GM12872 (cell line): ENCODE data around the gene PIH1D1.

Source experiments
- TF ChIP-seq, protein P1 (sequence below): IDR thresholded peaks from 3 replicates; pipeline ENCODE4 v1.5.1; 2011; ENCODE audit warnings: low read depth, mild to moderate bottlenecking, low read length, moderate library complexity; ENCODE audit not compliant: insufficient read depth

The PIH1D1 gene

DNA sequence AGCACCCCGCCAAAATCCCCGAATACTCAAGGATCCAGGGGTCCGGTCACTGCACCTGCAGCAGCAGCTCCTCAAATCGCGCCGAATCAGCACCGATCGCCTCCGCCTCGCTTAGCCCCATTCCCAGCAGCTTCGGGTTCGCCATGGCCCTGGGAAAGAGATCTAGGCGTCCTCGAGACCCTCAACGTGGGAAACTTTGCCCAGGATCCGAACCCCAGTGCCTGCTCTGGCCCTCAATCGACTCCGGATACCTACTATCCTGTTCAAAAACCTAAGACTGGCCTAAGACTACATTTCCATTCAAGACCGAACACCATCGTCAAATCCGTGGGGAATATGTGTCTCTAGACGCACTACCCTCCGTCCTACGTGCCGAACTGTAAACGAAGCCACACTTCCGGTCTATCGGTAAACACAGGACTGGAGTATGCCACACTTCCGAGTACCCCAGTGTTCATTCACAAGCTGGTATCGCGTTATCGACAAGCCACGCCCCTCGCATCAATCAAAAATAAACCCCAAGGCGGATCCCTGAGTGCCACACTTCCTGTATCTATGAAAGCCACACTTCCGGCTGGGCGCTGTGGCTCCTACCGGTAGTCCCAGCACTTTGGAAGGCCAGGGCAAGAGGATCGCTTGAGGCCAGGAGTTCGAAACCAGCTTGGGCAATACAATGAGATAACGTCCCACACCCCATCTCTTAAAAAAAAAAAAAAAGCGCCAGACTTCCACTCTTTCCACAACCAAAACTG is at the start of gene PIH1D1:
Gene PIH1D1, minus strand, starts transcription at position 385 of the 752 bp plus-strand sequence. Its CDS starts 240 bp downstream, at position 145.
- TF ChIP-seq, protein P1, sequence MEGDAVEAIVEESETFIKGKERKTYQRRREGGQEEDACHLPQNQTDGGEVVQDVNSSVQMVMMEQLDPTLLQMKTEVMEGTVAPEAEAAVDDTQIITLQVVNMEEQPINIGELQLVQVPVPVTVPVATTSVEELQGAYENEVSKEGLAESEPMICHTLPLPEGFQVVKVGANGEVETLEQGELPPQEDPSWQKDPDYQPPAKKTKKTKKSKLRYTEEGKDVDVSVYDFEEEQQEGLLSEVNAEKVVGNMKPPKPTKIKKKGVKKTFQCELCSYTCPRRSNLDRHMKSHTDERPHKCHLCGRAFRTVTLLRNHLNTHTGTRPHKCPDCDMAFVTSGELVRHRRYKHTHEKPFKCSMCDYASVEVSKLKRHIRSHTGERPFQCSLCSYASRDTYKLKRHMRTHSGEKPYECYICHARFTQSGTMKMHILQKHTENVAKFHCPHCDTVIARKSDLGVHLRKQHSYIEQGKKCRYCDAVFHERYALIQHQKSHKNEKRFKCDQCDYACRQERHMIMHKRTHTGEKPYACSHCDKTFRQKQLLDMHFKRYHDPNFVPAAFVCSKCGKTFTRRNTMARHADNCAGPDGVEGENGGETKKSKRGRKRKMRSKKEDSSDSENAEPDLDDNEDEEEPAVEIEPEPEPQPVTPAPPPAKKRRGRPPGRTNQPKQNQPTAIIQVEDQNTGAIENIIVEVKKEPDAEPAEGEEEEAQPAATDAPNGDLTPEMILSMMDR: no peak

DNA sequence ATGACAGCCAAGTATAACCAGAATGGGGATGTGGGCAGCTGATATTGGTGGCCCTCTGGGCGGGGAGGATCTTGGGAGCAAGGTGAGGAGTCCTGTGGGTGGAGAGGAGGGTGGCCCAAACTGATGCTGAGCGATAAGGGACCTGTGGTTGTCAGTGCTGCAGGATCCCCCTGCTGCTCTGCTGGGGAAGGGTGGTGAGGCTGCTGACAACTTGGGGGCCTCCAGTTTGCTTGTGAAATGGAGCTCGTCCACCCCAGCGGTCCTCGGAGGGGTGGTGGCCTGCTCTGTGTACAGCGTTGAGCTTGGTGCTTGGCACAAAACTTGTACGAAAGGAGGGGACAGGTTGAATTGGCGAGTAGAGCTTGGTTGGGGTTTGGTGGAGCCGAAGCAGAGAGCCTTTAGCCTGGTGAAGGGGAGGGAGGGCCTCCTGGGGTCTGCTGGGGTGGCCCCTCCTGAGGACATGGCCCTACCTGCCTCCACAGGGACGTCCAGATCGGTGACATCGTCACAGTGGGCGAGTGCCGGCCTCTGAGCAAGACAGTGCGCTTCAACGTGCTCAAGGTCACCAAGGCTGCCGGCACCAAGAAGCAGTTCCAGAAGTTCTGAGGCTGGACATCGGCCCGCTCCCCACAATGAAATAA is 47.5 kb upstream of the PIH1D1 start:
- TF ChIP-seq, protein P1: no peak

DNA sequence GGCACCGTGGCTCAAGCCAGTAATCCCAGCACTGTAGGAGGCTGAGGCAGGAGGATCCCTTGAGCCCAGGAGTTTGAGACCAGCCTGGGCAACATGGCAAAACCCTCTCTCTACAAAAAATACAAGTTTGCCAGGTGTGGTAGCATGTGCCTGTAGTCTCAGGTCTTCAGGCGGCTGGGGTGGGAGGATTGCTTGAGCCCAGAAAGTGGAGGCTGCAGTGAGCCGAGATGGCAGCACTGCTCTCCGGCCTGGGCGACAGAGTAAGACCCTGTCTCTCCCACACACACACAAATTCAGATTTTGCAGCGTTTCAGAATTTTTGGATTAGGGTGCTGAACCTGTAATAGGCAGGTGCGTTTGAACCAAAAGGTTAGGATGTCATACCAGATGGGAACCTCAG is 46.9 kb upstream of the PIH1D1 start:
- TF ChIP-seq, protein P1: no peak

DNA sequence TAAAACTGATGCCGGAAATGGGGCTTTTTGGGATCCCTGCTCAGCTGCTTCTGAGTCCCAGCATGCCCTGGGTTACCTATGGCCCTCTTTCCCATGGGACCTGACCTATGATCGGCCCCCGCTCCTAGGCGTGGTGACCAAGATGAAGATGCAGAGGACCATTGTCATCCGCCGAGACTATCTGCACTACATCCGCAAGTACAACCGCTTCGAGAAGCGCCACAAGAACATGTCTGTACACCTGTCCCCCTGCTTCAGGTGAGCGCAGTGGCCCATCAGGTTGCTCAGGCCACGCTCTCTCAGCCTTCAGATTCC is 46.1 kb upstream of the PIH1D1 start:
- TF ChIP-seq, protein P1: no peak

DNA sequence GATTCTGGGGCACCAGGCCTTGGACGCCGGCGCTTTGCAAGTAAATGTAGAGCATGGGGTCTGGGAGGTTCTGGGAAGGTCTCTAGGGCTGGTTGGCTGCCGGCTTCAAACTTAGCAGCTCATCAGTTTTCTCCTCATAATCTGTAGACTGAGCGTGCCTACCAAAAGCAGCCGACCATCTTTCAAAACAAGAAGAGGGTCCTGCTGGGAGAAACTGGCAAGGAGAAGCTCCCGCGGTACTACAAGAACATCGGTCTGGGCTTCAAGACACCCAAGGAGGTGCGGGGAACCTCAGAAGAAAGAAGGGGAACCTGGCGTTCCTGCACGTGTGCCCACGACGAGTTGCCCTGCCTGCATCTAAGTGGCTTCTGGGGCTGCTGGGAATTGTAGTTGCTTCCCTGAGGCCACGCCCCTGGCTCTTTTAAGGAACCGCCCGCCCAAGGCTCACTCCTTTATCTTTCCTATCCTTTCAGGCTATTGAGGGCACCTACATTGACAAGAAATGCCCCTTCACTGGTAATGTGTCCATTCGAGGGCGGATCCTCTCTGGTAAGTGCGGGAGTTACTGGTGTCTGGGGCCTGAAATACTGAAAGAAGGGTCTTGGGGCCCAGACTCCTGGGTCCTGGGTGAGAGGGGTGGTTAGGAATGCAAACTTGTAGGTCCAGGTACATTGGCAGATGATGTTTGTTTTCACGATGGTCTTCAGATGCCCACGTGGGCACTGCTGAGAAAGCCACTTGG is 45.6 kb upstream of the PIH1D1 start:
- TF ChIP-seq, protein P1: no peak

DNA sequence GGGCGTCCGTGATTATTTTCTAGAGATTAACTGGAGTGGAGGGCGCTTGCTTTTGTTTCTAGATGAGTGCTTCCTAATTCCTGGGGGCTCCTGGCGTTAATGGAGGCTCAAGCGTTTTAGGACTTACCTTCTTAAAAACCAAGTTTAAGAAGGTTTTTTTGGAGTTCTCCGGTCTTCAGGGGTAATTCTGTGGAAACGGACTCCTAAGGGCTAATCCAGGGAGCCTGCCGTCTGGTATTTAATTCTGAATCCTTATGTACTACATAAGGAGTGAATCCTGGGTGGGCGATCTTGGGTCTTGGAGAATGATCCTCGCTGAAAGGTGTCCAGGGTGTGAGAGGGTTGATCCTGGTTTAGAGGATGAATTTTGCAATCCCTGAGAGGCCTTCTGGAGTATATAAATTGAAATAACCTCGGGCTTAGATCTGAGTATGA is 45.0 kb upstream of the PIH1D1 start:
- TF ChIP-seq, protein P1: no peak

DNA sequence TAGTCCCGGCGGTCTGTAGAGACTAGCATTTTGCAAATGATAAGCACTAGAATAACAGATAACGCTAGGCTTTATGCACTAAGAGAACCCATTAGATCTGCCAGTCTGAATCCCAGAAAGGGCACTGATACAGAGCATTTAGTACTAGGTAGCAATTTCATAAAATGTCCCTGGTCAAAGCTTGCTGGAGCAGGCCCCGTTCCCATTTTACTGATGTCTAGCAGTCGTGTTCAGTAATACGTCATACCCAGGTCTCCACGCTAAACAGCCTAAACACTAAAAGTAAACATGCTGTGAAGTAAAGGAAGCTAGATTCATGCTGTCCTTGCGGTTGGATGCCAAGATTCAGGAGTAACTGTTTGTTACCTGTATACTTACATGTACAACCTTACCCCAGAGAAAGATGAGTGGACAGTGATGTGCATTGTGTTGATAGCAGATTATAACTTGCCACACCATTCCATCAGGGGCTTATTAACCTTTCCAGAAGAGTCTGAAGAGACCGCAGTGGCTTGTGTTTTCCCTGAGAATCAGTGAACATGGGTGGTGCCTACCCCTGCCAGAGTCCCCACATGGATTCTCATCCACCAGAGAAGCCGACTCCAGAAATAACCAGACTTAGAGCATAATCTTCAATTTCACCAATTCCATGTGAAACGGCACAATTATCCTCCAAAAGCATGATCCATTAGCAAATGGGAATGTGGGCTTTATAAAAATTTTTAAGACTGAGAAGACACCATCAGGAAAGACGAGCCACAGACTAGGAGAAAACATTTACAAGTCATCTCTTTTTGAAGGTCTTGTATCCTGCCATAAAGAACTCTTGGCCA is 41.2 kb upstream of the PIH1D1 start:
- TF ChIP-seq, protein P1: no peak
